ENCODE results near the gene NKX2-4.

GRCh38 chr20:21424846-21425245 is 27.5 kb upstream of the NKX2-4 start:
- TF ChIP-seq ZNF292 (tag by site-specific recombination; IDR thresholded peaks at IDR 0.05; ENCODE audit: borderline replicate concordance, low read depth) (no peak), CTCF (tag by site-specific recombination; IDR thresholded peaks at IDR 0.05) (no peak), ZNF18 (tag by site-specific recombination; IDR thresholded peaks at IDR 0.05) (no peak), ZNF416 (tag by site-specific recombination; IDR thresholded peaks at IDR 0.05) (no peak)
